BLaER1 (cell line): ENCODE data around the gene KIF1C.

Source experiments
- H3K27ac ChIP-seq: shearing (Covaris generic); formaldehyde crosslinking; 2 replicates; pipeline ENCODE4 v1.8.1; 2022
- H3K27me3 ChIP-seq: shearing (Covaris generic); formaldehyde crosslinking; 2 replicates; pipeline ENCODE4 v1.8.1; 2022
- H3K36me3 ChIP-seq: shearing (Covaris generic); formaldehyde crosslinking; 2 replicates; pipeline ENCODE4 v1.8.1; 2022
- H3K4me1 ChIP-seq: shearing (Covaris generic); formaldehyde crosslinking; 2 replicates; pipeline ENCODE4 v1.8.1; 2022
- H3K4me2 ChIP-seq: shearing (Covaris generic); formaldehyde crosslinking; 2 replicates; pipeline ENCODE4 v1.8.1; 2022
- H3K4me3 ChIP-seq: shearing (Covaris generic); formaldehyde crosslinking; 2 replicates; pipeline ENCODE4 v1.8.1; 2022
- H3K9ac ChIP-seq: shearing (Covaris generic); formaldehyde crosslinking; 2 replicates; pipeline ENCODE4 v1.8.1; 2022
- H3K9me3 ChIP-seq: shearing (Covaris generic); formaldehyde crosslinking; 2 replicates; pipeline ENCODE4 v1.8.1; 2022
- H4K20me1 ChIP-seq: shearing (Covaris generic); formaldehyde crosslinking; 2 replicates; pipeline ENCODE4 v1.8.1; 2022
- Cebpa-rat ChIP-seq: shearing (Covaris generic); IDR thresholded peaks from 2 replicates; pipeline ENCODE4 v1.8.1; 2022

Gene KIF1C

GRCh38 chr17:4997302-4998026 lies at the start of gene KIF1C, which contains the start of gene INCA1:
TSS of gene KIF1C (plus strand) at chr17:4997950. CDS start at chr17:5000247, 2,297 bp downstream.
TSS of gene INCA1 (minus strand) at chr17:4997522. CDS start at chr17:4994437, 3,085 bp downstream.
- Histone ChIP-seq H3K27me3 (no peaks in the 10 kb centered on the region), H3K4me3 (peak within 1 kb of the TSS; percentile 92), H4K20me1 (peaks cover 19% of the 10 kb centered on the region), H3K36me3 (peaks cover 19% of the 10 kb centered on the region), H3K27ac (peak within 1 kb of the TSS; percentile 89), H3K4me1 (peaks cover 31% of the 10 kb centered on the region), H3K9ac (peak within 1 kb of the TSS; percentile 88), H3K9me3 (no peaks in the 10 kb centered on the region), H3K4me2 (peak within 1 kb of the TSS; percentile 99)
- TF ChIP-seq Cebpa-rat, result no peak

GRCh38 chr17:4948166-4948930 lies 49.4 kb upstream of the KIF1C start, which contains the start of gene PFN1:
TSS of gene PFN1 (minus strand) at chr17:4948530. CDS start at chr17:4948394, 136 bp downstream.
- Histone ChIP-seq H3K36me3 (peaks cover 35% of the 10 kb centered on the region), H3K9me3 (no peaks in the 10 kb centered on the region), H3K4me2 (peak within 1 kb of the TSS; percentile 99), H3K9ac (peak within 1 kb of the TSS; percentile 99), H3K4me3 (peak within 1 kb of the TSS; percentile 100), H4K20me1 (peaks cover 50% of the 10 kb centered on the region), H3K27me3 (no peaks in the 10 kb centered on the region), H3K4me1 (peaks cover 69% of the 10 kb centered on the region), H3K27ac (peak within 1 kb of the TSS; percentile 99)
- TF ChIP-seq Cebpa-rat, result peak; percentile 80

- peak overlapping the region; percentile 99 for H3K27ac ChIP-seq
- no peaks in the 10 kb centered on the region for H3K27me3 ChIP-seq
- TF ChIP-seq Cebpa-rat, result 0 out of 2 replicates have a peak, but pooled peaks have one; percentile 3
- peaks cover 69% of the 10 kb centered on the region for H3K4me1 ChIP-seq
- peaks cover 29% of the 10 kb centered on the region for H3K36me3 ChIP-seq
- H3K4me2 ChIP-seq, result peak overlapping the region; percentile 98
- no peaks in the 10 kb centered on the region for H3K9me3 ChIP-seq
- H3K9ac ChIP-seq, result peak overlapping the region; percentile 91
- H4K20me1 ChIP-seq, result peaks cover 44% of the 10 kb centered on the region
- peak overlapping the region; percentile 100 for H3K4me3 ChIP-seq
These were observed 48.8 kb upstream of the KIF1C start for GRCh38 chr17:4948931-4949320.

GRCh38 chr17:4949321-4950074 lies 48.3 kb upstream of the KIF1C start:
- H3K4me2 ChIP-seq, result peak overlapping the region; percentile 98
- peaks cover 38% of the 10 kb centered on the region for H4K20me1 ChIP-seq
- H3K27ac ChIP-seq, result peak overlapping the region; percentile 99
- peak overlapping the region; percentile 100 for H3K4me3 ChIP-seq
- H3K27me3 ChIP-seq, result no peaks in the 10 kb centered on the region
- peak overlapping the region; percentile 91 for H3K9ac ChIP-seq
- no peaks in the 10 kb centered on the region for H3K9me3 ChIP-seq
- TF ChIP-seq Cebpa-rat, result no peak
- H3K4me1 ChIP-seq, result peaks cover 65% of the 10 kb centered on the region
- peaks cover 23% of the 10 kb centered on the region for H3K36me3 ChIP-seq

GRCh38 chr17:4950075-4950745 lies 47.5 kb upstream of the KIF1C start:
- Histone ChIP-seq H3K4me3 (peak overlapping the region; percentile 100), H3K4me2 (peak overlapping the region; percentile 98), H3K36me3 (peaks cover 20% of the 10 kb centered on the region), H3K9me3 (no peaks in the 10 kb centered on the region), H4K20me1 (peaks cover 31% of the 10 kb centered on the region), H3K27ac (peak overlapping the region; percentile 99), H3K4me1 (peaks cover 58% of the 10 kb centered on the region), H3K9ac (peak overlapping the region; percentile 91), H3K27me3 (no peaks in the 10 kb centered on the region)
- no peak for TF ChIP-seq Cebpa-rat

GRCh38 chr17:4950746-4951204 lies 47.0 kb upstream of the KIF1C start, which contains the start of gene ENO3:
TSS of gene ENO3 (plus strand) at chr17:4951119. CDS start at chr17:4951830, 711 bp downstream.
- Histone ChIP-seq H3K9me3 (no peaks in the 10 kb centered on the region), H3K36me3 (peaks cover 18% of the 10 kb centered on the region), H3K9ac (peak within 1 kb of the TSS; percentile 91), H3K27me3 (no peaks in the 10 kb centered on the region), H4K20me1 (peaks cover 25% of the 10 kb centered on the region), H3K27ac (peak within 1 kb of the TSS; percentile 99), H3K4me2 (peak within 1 kb of the TSS; percentile 98), H3K4me3 (peak within 1 kb of the TSS; percentile 100), H3K4me1 (peaks cover 52% of the 10 kb centered on the region)
- no peak for TF ChIP-seq Cebpa-rat

- H3K9ac ChIP-seq, result peak overlapping the region; percentile 91
- peaks cover 18% of the 10 kb centered on the region for H4K20me1 ChIP-seq
- no peaks in the 10 kb centered on the region for H3K9me3 ChIP-seq
- H3K4me3 ChIP-seq, result peak overlapping the region; percentile 100
- peaks cover 46% of the 10 kb centered on the region for H3K4me1 ChIP-seq
- peak overlapping the region; percentile 98 for H3K4me2 ChIP-seq
- peak overlapping the region; percentile 99 for H3K27ac ChIP-seq
- H3K36me3 ChIP-seq, result peaks cover 18% of the 10 kb centered on the region
- TF ChIP-seq Cebpa-rat, result no peak
- no peaks in the 10 kb centered on the region for H3K27me3 ChIP-seq
These were observed 46.3 kb upstream of the KIF1C start for GRCh38 chr17:4951486-4951885.

GRCh38 chr17:4953451-4953961 lies 44.2 kb upstream of the KIF1C start:
- Histone ChIP-seq H3K27me3 (no peaks in the 10 kb centered on the region), H3K9ac (peak overlapping the region; percentile 23; the same call in 1 of the 2 replicates), H3K27ac (peak overlapping the region; percentile 50), H3K36me3 (peaks cover 24% of the 10 kb centered on the region; the same call in 1 of the 2 replicates), H4K20me1 (no peaks in the 10 kb centered on the region), H3K9me3 (no peaks in the 10 kb centered on the region), H3K4me1 (peaks cover 62% of the 10 kb centered on the region), H3K4me2 (peak overlapping the region; percentile 65), H3K4me3 (no peak overlapping the region)
- TF ChIP-seq Cebpa-rat, result no peak

- Histone ChIP-seq H3K27me3 (no peaks in the 10 kb centered on the region), H3K4me2 (no peak overlapping the region), H3K4me3 (no peak overlapping the region), H3K27ac (no peak overlapping the region), H3K4me1 (peaks cover 77% of the 10 kb centered on the region), H4K20me1 (no peaks in the 10 kb centered on the region), H3K9ac (no peak overlapping the region), H3K36me3 (peaks cover 34% of the 10 kb centered on the region), H3K9me3 (no peaks in the 10 kb centered on the region)
- no peak for TF ChIP-seq Cebpa-rat
These were observed 42.7 kb upstream of the KIF1C start for GRCh38 chr17:4955091-4955490.
